Neural cell (in vitro differentiated cells): ENCODE measurements around the gene PERM1. TPM values are rescaled to one million over a fixed set of nuclear protein-coding genes. Genes with fewer than 3 reads are reported as not detected.
"Not testable (repeated sequence)": the region's sequence is repeated elsewhere in the genome, so short reads cannot be mapped to it uniquely, and the experiment has no call there.

Source experiments
- H2AFZ ChIP-seq: fragments of 200-600, 300-800 bp; sonication (generic), shearing (Covaris generic); 2 replicates; pipeline ENCODE4 v1.6.0; 2014; ENCODE audit warnings: low read depth, mild to moderate bottlenecking, antibody characterized with exemption, low read length, moderate library complexity
- H3F3A ChIP-seq: fragments of 200-600 bp; shearing (Covaris generic); 2 replicates; pipeline ENCODE4 v1.6.1; 2016; ENCODE audit warnings: mild to moderate bottlenecking, moderate library complexity, mixed read lengths, antibody characterized with exemption, low read length; ENCODE audit not compliant: insufficient read depth, poor library complexity, severe bottlenecking
- H3K27ac ChIP-seq: fragments of 200-600, 300-800 bp; sonication (generic), shearing (Covaris generic); 2 replicates; pipeline ENCODE4 v1.5.1; 2014; ENCODE audit warnings: mild to moderate bottlenecking, low read length, moderate library complexity
- H3K27me3 ChIP-seq: fragments of 300-800, 200-600 bp; sonication (generic), shearing (Covaris generic); 2 replicates; pipeline ENCODE4 v1.6.0; 2014; ENCODE audit warnings: mild to moderate bottlenecking, low read depth, low read length, moderate library complexity; ENCODE audit not compliant: insufficient read depth
- H3K36me3 ChIP-seq: fragments of 300-800, 200-600 bp; sonication (generic), shearing (Covaris generic); 2 replicates; pipeline ENCODE4 v1.5.1; 2014; ENCODE audit warnings: mild to moderate bottlenecking, antibody characterized with exemption, low read length, moderate library complexity; ENCODE audit not compliant: insufficient read depth
- H3K4me2 ChIP-seq: fragments of 300-800, 200-600 bp; sonication (generic), shearing (Covaris generic); 2 replicates; pipeline ENCODE4 v1.6.0; 2014; ENCODE audit warnings: mild to moderate bottlenecking, low read length
- H3K4me3 ChIP-seq: fragments of 300-800, 200-600 bp; sonication (generic), shearing (Covaris generic); 2 replicates; pipeline ENCODE4 v1.5.1; 2014; ENCODE audit warnings: mild to moderate bottlenecking, low read length, moderate library complexity
- H3K79me2 ChIP-seq: fragments of 200-600 bp; shearing (Covaris generic); replicated peaks from 2 replicates; pipeline ENCODE4 v1.6.0; 2014; ENCODE audit warnings: mild to moderate bottlenecking, low read length, moderate library complexity; ENCODE audit not compliant: insufficient read depth
- H3K9ac ChIP-seq: fragments of 300-800, 200-600 bp; sonication (generic), shearing (Covaris generic); 2 replicates; pipeline ENCODE4 v1.6.1; 2016; ENCODE audit warnings: mild to moderate bottlenecking, low read length, mixed read lengths
- H3K9me2 ChIP-seq: fragments of 200-600 bp; shearing (Covaris generic); 2 replicates; pipeline ENCODE4 v1.6.1; 2016; ENCODE audit warnings: mild to moderate bottlenecking, low read length, mixed read lengths; ENCODE audit not compliant: insufficient read depth
- H3K9me3 ChIP-seq: fragments of 200-600, 300-800 bp; sonication (generic), shearing (Covaris generic); 2 replicates; pipeline ENCODE4 v1.6.1; 2016; ENCODE audit warnings: mild to moderate bottlenecking, mixed run types, low read length, moderate library complexity, mixed read lengths
- H4K20me1 ChIP-seq: fragments of 200-600 bp; shearing (Covaris generic); 2 replicates; pipeline ENCODE4 v1.6.1; 2016; ENCODE audit warnings: mild to moderate bottlenecking, mixed run types; ENCODE audit not compliant: insufficient read depth
- EP300 ChIP-seq: fragments of 450-650 bp; conservative IDR thresholded peaks from 2 replicates; pipeline ENCODE4 v1.6.1; 2014; ENCODE audit warnings: antibody characterized with exemption, mild to moderate bottlenecking, moderate library complexity; ENCODE audit not compliant: poor library complexity, severe bottlenecking
- EZH2 ChIP-seq: fragments of 200-600, 300-800 bp; shearing (Covaris generic), sonication (generic); IDR thresholded peaks from 2 replicates; pipeline ENCODE4 v1.6.1; 2014; ENCODE audit warnings: antibody characterized with exemption, low read length, borderline replicate concordance, mild to moderate bottlenecking; ENCODE audit not compliant: insufficient read depth, poor library complexity, severe bottlenecking
- MXI1 ChIP-seq: fragments of 450-650 bp; conservative IDR thresholded peaks from 2 replicates; pipeline ENCODE4 v1.6.1; 2014; ENCODE audit warnings: antibody characterized with exemption, mild to moderate bottlenecking; ENCODE audit not compliant: poor library complexity, severe bottlenecking
- POLR2AphosphoS5 ChIP-seq: IDR thresholded peaks from 2 replicates; pipeline ENCODE4 v1.6.1; 2012
- RAD21 ChIP-seq: fragments of 450-650 bp; conservative IDR thresholded peaks from 2 replicates; pipeline ENCODE4 v1.6.1; 2014; ENCODE audit warnings: antibody characterized with exemption, mild to moderate bottlenecking, moderate library complexity
- REST ChIP-seq: IDR thresholded peaks from 2 replicates; pipeline ENCODE4 v1.6.1; 2012; ENCODE audit warnings: borderline replicate concordance
- SMC3 ChIP-seq: fragments of 450-650 bp; conservative IDR thresholded peaks from 2 replicates; pipeline ENCODE4 v1.6.1; 2014; ENCODE audit warnings: antibody characterized with exemption, mild to moderate bottlenecking, moderate library complexity; ENCODE audit not compliant: poor library complexity
- TAF1 ChIP-seq: IDR thresholded peaks from 2 replicates; pipeline ENCODE4 v1.6.1; 2012; ENCODE audit warnings: low read depth
- polyA minus RNA-seq: library from RNA; depleted of rRNA, polyadenylated mRNA; stranded (reverse); fragments of >200 nt; gene quantifications from 2 replicates; pipeline ENCODE4 v1.2.3, GENCODE V29; 2014
- polyA plus RNA-seq: library from polyadenylated mRNA; depleted of rRNA; stranded (reverse); fragments of >200 nt; gene quantifications from 2 replicates; pipeline ENCODE4 v1.2.3, GENCODE V29; 2014
- TF ChIP-seq, protein P1 (sequence below): fragments of 450-650 bp; IDR thresholded peaks from 2 replicates; pipeline ENCODE4 v1.5.1; 2014; ENCODE audit warnings: antibody characterized with exemption, mild to moderate bottlenecking, moderate library complexity; ENCODE audit not compliant: poor library complexity, severe bottlenecking

PERM1 gene, protein sequence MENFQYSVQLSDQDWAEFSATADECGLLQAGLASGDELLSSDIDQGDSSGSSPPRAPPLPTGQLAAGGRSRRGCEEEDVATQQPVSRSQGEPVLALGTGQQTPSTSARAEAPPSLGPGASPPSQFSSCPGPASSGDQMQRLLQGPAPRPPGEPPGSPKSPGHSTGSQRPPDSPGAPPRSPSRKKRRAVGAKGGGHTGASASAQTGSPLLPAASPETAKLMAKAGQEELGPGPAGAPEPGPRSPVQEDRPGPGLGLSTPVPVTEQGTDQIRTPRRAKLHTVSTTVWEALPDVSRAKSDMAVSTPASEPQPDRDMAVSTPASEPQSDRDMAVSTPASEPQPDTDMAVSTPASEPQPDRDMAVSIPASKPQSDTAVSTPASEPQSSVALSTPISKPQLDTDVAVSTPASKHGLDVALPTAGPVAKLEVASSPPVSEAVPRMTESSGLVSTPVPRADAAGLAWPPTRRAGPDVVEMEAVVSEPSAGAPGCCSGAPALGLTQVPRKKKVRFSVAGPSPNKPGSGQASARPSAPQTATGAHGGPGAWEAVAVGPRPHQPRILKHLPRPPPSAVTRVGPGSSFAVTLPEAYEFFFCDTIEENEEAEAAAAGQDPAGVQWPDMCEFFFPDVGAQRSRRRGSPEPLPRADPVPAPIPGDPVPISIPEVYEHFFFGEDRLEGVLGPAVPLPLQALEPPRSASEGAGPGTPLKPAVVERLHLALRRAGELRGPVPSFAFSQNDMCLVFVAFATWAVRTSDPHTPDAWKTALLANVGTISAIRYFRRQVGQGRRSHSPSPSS
- polyA plus RNA-seq (not detected in 2 replicates), polyA minus RNA-seq (not detected in 2 replicates)

- no peaks in the 10 kb centered on the region for H3K79me2 ChIP-seq
- no peak within 1 kb of the TSS for H3K4me3 ChIP-seq
- no peaks in the 10 kb centered on the region for H4K20me1 ChIP-seq
- H3K27ac ChIP-seq: no peak within 1 kb of the TSS
- H3K4me2 ChIP-seq: no peak within 1 kb of the TSS
- no peaks in the 10 kb centered on the region for H3F3A ChIP-seq
- no peaks in the 10 kb centered on the region for H3K9me2 ChIP-seq
- no peaks in the 10 kb centered on the region for H3K9me3 ChIP-seq
- no peaks in the 10 kb centered on the region for H3K27me3 ChIP-seq
- H3K9ac ChIP-seq: no peak within 1 kb of the TSS
- TF ChIP-seq MXI1 (no peak), POLR2AphosphoS5 (no peak)
- TF ChIP-seq, protein P1, sequence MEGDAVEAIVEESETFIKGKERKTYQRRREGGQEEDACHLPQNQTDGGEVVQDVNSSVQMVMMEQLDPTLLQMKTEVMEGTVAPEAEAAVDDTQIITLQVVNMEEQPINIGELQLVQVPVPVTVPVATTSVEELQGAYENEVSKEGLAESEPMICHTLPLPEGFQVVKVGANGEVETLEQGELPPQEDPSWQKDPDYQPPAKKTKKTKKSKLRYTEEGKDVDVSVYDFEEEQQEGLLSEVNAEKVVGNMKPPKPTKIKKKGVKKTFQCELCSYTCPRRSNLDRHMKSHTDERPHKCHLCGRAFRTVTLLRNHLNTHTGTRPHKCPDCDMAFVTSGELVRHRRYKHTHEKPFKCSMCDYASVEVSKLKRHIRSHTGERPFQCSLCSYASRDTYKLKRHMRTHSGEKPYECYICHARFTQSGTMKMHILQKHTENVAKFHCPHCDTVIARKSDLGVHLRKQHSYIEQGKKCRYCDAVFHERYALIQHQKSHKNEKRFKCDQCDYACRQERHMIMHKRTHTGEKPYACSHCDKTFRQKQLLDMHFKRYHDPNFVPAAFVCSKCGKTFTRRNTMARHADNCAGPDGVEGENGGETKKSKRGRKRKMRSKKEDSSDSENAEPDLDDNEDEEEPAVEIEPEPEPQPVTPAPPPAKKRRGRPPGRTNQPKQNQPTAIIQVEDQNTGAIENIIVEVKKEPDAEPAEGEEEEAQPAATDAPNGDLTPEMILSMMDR: no peak
- H3K36me3 ChIP-seq: no peaks in the 10 kb centered on the region
- no peak within 1 kb of the TSS for H2AFZ ChIP-seq
Observed at GRCh38 chr1:981955-982558, at the start of gene PERM1. Gene PERM1, minus strand, starts transcription at chr1:982093. Its CDS starts 1,064 bp downstream, at chr1:981029.

DNA sequence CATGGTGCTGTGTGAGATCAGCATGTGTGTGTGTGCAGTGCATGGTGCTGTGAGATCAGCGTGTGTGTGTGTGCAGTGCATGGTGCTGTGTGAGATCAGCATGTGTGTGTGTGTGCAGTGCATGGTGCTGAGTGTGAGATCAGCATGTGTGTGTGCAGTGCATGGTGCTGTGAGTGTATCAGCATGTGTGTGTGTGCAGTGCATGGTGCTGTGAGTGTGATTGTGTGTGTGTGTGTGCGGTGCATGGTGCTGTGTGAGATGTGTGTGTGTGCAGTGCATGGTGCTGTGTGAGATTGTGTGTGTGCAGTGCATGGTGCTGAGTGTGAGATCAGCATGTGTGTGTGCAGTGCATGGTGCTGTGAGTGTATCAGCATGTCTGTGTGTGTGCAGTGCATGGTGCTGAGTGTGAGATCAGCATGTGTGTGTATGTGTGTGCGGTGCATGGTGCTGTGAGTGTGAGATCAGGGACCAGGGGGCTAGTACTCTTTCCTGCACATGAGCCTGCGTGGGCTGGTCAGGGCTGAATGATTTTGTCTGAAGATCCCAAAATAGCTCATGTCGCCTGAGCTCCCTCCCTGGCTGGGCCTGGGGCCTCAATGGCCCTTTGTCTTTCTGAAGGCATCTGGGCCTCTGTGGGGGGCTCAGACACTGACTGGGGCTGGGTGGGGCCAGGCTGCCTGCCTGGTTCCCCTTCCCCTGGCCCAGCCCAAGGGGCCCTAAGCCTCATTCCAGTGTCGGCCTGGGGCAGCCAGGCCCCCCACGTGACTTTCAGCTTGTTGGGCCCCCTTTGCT is 49.2 kb upstream of the PERM1 start:
- not testable (repeated sequence) for H3K9me3 ChIP-seq, H3K4me3 ChIP-seq, H3K27me3 ChIP-seq, H3F3A ChIP-seq, H4K20me1 ChIP-seq, H3K4me2 ChIP-seq, H3K9ac ChIP-seq, H3K79me2 ChIP-seq, H3K27ac ChIP-seq, H2AFZ ChIP-seq, H3K36me3 ChIP-seq, H3K9me2 ChIP-seq

GRCh38 chr1:1027791-1028190 is 45.9 kb upstream of the PERM1 start:
- H3F3A ChIP-seq: no peaks in the 10 kb centered on the region
- H3K9ac ChIP-seq: no peak overlapping the region
- H4K20me1 ChIP-seq: no peaks in the 10 kb centered on the region
- H3K9me2 ChIP-seq: no peaks in the 10 kb centered on the region
- no peak overlapping the region for H3K4me2 ChIP-seq
- no peak overlapping the region for H2AFZ ChIP-seq
- no peaks in the 10 kb centered on the region for H3K79me2 ChIP-seq
- no peaks in the 10 kb centered on the region for H3K36me3 ChIP-seq
- no peaks in the 10 kb centered on the region for H3K9me3 ChIP-seq
- TF ChIP-seq REST (no peak), EZH2 (no peak), SMC3 (no peak), MXI1 (no peak), EP300 (no peak), POLR2AphosphoS5 (no peak), TAF1 (no peak), RAD21 (no peak)
- TF ChIP-seq, protein P1: no peak
- H3K27ac ChIP-seq: no peak overlapping the region
- H3K4me3 ChIP-seq: no peak overlapping the region
- H3K27me3 ChIP-seq: no peaks in the 10 kb centered on the region
